HG02840 (cell line): ENCODE results near the gene DAB2.
"Not testable (repeated sequence)": the region's sequence is repeated elsewhere in the genome, so short reads cannot be mapped to it uniquely, and the experiment has no call there.

Experiments used
- ATAC-seq: cut with Tn5 transposase; IDR thresholded peaks from one replicate; pipeline ENCODE4 v1.9.1; 2021; ENCODE audit warnings: mild to moderate bottlenecking, moderate library complexity, moderate number of reproducible peaks; ENCODE audit not compliant: unreplicated experiment, low FRiP score

The DAB2 gene

DNA sequence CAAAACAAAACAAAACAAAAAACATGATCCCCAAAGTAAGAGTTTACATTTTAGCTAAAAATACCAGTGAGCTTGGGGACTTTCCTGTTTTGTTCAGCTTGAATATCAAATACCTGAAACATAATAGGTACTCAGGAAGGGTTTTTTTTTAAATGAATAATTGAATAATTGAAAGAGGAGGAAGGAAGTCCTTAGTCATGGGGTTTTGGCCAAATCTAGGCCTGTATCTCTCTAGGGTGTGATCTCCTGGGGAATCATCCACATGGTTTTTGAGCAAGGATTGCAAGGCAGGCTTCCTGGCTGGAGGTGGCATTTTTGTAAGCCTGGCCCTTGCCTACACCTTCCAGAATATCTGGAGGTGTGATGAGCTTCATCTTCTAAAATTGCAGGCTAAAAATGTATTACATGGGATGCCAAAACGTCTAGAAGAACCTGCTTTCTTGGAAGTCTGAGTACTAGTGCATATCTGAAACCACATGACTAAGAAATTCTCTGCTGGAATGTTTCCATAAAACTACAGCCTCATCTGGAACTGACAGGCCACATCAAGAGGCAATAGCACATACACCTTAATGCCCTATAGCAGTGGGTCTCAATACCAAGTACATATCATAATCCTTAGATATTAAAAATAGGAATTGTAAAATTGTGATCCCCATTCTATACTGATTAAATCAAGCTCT is 70.9 kb downstream of the DAB2 start:
- ATAC-seq: no peak

DNA sequence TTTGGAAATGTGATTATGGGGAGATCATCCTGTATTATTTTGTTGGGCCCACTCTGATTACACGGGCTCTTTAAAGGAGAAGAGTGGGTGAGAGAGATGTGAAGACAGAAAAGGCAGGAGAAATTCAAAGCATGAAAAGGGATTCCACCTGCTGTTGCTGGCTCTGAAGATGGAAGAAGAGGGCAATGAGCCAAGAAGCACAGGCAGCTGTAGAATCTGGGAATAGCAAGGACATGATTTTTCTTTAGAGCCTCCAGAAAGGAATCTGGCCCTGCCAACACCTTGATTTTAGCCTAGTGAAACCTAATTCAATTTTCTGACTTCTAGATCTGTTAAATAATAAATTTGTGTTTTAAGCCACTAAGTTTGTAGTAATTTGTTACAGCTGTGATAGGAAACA is 71.8 kb downstream of the DAB2 start:
- ATAC-seq: no peak

DNA sequence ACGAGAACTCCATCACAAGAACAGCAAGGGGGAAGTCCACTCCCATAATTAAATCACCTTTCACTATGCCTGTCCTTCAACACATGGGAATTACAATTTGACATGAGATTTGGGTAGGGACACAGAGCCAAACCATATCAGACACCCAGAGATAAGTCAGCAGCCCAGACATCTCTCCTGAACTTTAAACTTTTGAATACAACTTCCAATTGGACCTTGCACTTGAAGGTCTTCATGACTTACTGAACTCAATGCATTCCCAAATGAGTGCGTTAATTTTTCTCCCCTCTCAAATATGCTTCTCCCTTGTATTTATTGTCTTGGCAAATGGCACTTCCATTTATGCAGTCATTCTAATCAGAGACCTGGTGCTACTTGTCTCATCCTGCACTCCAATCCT is 72.6 kb downstream of the DAB2 start:
- ATAC-seq: no peak

DNA sequence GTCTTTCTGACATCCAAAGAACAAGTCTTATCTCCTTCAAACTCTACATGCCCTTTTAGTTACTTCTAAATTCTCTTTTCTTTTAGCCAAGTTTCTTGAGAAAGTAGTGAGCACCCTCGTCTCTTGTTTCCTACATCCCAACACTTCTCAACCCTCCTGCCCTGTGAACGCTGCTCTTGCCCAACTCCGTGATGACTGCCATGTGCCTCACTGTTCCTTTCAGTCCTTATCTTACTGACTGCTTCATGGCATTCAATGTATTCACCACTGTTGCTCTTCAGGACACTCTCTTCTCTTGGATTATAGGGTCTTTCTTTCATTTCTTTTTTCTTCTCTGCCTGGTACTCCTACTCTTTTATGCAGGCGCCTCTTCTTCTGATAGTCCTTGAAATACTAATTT is 75.3 kb downstream of the DAB2 start:
- ATAC-seq: no peak

DNA sequence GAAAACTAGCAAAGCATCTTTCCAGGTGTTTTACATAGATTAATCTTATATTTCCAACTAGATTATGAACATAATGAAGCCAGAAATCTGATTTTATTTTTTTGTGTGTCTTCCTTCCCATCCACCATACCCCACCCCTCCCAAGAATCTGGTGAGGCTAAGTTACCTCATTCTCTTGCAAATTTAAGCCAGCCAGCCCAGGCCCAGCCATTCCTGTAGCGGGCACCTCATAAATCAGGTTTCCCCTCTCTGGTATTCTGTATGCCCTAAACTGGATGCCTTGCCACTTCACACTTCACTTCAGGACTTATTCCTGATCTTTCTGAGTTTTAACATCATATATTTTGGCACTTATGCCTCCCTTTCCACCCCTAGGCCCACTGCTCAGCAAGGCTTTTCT is 82.3 kb downstream of the DAB2 start:
- no peak for ATAC-seq

DNA sequence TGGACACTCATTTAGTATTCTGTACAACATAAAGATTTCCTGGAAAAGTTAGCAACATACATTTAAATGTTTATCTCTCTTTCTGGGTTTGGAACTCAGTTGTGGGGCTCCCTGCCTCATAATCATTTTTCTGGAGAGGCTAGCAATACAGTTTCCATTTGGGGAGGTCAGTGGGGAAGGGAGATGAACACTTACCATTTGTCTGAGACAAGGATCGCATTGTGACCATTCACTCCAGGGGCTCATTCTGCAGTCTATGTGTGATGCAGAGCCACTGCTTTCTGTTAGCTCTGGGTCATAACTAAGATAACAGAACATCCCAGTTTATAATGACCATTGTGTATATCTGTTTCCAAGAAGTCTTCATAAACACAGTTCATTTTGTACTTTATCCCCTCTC is 82.9 kb downstream of the DAB2 start:
- no peak for ATAC-seq

DNA sequence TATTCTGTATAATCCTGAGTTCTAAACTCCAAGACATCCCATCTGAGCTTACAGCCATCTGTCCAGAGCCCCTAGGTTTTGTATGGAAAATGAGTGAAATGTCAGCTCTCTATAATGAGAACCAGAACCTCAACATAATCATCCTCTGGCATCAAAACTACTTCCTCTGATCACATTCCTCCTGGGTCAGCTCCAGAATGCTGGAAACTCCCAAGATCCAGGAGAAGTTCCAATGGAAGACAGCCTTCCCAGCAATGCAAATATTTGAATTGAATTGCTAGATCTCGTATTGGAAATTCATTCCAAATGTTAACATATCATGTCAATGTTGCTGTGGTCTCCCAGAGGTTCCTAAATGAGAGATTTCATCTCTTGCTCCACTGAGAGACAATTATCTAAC is 84.3 kb downstream of the DAB2 start:
- ATAC-seq: no peak

DNA sequence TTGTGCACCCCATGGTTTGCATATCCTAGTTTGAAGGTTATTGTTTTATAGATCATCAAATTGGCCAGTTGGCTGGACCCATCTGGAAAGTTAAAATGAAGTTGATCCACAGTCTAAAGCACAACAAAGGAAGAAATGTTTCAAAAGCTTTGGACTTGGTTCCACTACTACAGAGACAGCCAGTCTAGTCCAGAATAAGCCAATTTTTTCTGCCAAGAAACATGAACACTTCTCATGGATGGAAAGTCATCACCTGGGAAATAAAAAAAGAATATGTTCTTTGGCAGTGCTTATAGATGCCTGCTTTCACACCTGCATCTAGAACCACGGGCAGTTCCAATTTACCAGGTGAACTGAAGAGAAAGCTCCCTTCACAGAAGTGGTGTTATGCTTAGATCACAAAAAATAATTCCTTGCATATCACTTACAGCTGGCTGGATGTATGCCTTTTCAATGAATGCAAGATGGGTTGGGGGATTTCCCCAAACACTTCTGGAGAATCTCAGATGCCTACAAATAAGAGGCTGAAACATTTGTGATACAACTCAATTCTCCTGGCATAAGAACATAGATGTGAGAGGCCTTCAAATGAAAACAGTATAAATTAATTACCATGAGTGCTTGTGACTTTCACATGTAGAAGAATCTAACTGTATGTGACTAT is 87.4 kb downstream of the DAB2 start:
- no peak for ATAC-seq

DNA sequence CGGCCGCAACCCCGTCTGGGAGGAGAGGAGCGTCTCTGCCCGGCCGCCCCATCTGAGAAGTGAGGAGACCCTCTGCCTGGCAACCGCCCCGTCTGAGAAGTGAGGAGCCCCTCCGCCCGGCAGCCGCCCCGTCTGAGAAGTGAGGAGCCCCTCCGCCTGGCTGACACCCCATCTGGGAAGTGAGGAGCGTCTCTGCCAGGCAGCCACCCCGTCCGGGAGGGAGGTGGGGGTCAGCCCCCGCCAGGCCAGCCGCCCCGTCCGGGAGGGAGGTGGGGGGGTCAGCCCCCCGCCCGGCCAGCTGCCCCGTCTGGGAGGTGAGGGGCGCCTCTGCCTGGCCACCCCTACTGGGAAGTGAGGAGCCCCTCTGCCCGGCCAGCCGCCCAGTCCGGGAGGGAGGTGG is 90.5 kb downstream of the DAB2 start:
- ATAC-seq: not testable (repeated sequence)

DNA sequence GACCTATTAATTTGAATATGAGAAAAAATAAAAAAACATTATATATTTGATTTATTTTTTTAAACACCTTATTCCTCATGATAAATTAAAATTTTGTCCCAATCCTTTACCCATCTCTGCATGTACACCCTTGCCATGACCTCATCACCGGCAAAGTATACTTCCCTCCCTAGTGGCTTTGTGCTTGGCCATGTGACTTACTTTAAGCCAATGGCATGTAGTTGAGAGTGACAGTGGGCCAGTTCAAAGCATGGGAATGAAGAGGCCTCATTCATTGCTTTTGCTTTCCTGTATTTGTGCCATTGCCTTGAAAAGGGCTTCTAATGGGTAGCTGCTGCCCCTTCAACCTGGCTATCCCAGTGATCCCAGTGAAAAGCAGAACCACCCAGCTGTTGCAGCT is 91.7 kb downstream of the DAB2 start:
- no peak for ATAC-seq

DNA sequence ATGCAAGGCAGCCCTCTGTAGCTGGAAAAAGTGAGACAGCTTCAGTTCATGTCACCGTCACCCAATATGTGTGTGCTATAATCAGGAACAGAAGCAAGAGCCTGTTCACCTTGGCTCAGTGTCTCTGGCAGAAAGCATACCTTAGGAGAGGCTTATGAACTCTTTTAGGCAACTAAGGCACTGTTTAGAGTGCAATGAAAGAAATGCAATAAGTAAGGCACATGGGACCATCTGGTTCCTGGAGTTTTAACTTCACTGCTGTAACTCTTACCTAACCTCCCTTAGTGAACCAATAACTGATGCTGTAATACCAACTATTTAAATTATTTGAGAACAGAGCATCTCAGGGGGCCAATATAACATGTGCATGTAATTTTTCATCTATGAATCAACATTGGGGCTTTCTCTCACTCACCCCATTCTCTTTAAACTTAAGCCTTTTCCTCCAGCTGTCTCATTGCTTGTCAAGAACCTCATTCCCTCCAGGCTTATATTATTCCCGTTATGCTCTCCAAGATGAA is 92.9 kb downstream of the DAB2 start:
- no peak for ATAC-seq

DNA sequence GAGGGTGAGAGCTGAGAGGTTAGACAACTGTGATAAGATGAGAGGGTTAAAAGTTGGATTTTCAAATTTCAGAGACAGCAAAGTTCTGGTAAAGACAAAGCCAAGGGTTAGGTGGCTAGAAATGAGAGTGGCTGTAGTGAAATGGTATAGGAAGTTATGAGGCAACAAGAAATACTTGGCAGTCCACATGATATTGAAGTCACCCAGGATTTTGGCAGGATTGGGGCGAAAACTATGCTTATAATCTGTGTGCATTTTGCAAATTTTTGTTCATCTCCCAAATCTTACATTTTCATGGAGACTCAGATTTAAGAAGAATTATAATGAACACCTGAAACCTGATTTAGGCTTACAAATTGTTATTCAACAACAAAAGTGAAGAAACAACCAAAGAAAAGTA is 96.0 kb downstream of the DAB2 start:
- no peak for ATAC-seq

DNA sequence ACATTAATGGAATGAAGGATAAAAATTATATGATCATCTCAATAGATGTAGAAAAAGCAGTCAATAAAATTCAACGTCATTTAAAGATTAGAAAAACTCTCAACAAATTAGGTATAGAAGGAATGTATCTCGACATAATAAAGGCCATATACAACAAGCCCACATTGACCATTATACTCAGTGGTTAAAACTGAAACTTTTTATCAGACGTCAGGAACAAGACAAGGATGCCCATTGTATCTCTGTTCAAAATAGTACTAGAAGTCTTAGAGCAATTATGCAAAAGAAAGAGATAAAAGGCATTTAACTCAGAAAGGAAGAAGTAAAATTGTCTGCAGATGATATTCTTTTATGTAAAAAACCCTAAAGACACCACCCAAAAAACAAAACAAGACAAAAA is 101.2 kb downstream of the DAB2 start:
- ATAC-seq: no peak
